KOPT-K1 (cell line): ENCODE results near the gene ZNF804A.

Source experiments
- H3K27ac ChIP-seq: fragments of 200-600 bp; sonication (generic); 2 replicates; pipeline ENCODE4 v1.5.1; 2016; ENCODE audit warnings: antibody characterized with exemption, mild to moderate bottlenecking, low read depth, low read length; ENCODE audit not compliant: poor library complexity, severe bottlenecking
- H3K36me3 ChIP-seq: fragments of 200-600 bp; sonication (generic); 2 replicates; pipeline ENCODE4 v1.5.1; 2017; ENCODE audit warnings: antibody characterized with exemption, mild to moderate bottlenecking, low read length, moderate library complexity; ENCODE audit not compliant: insufficient read depth
- H3K9me3 ChIP-seq: fragments of 200-600 bp; sonication (generic); 2 replicates; pipeline ENCODE4 v1.5.1; 2017; ENCODE audit warnings: antibody characterized with exemption, low read length, mild to moderate bottlenecking; ENCODE audit not compliant: insufficient read depth, poor library complexity, severe bottlenecking

ZNF804A gene

GRCh38 chr2:184596819-184597411, 1.4 kb upstream of the ZNF804A start:
- Histone ChIP-seq H3K27ac (no peak overlapping the region), H3K36me3 (no peaks in the 10 kb centered on the region), H3K9me3 (no peaks in the 10 kb centered on the region)

GRCh38 chr2:184597571-184597991, 748 bp upstream of the ZNF804A start:
- Histone ChIP-seq H3K27ac (no peak overlapping the region), H3K36me3 (no peaks in the 10 kb centered on the region), H3K9me3 (no peaks in the 10 kb centered on the region)

- H3K27ac ChIP-seq = no peak overlapping the region
- H3K36me3 ChIP-seq = no peaks in the 10 kb centered on the region
These were observed 370 bp upstream of the ZNF804A start for GRCh38 chr2:184598002-184598315.

GRCh38 chr2:184599054-184599871, 934 bp downstream of the ZNF804A start:
- Histone ChIP-seq H3K36me3 (no peaks in the 10 kb centered on the region), H3K9me3 (no peaks in the 10 kb centered on the region), H3K27ac (no peak overlapping the region)

More at GRCh38 chr2:184598002-184598315, 370 bp upstream of the ZNF804A start:
- H3K9me3 ChIP-seq = no peaks in the 10 kb centered on the region

DNA sequence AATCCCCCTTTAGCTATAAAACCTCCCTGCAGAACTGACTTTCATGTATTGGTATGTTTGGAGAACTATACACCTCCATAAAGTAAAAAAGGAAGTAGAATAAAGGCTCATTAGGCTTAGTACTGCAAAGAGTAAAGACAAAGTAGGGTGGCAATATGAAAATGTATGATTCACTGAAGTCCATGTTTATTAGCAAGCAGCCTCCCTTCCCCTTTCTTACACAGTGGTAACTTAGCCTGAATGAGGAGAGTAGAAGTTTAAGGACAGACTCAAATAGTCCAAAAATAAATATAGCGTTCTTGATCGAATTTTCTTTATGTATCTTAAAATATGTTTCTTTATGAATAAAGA, 1.5 kb downstream of the ZNF804A start:
- Histone ChIP-seq H3K36me3 (no peaks in the 10 kb centered on the region), H3K9me3 (no peaks in the 10 kb centered on the region), H3K27ac (no peak overlapping the region)

- H3K36me3 ChIP-seq = no peaks in the 10 kb centered on the region
- no peaks in the 10 kb centered on the region for H3K9me3 ChIP-seq
- H3K27ac ChIP-seq = no peak overlapping the region
These were observed 4.4 kb downstream of the ZNF804A start for GRCh38 chr2:184602734-184603133.

- Histone ChIP-seq H3K27ac (no peak overlapping the region), H3K9me3 (no peaks in the 10 kb centered on the region), H3K36me3 (no peaks in the 10 kb centered on the region)
These were observed 12.6 kb downstream of the ZNF804A start for GRCh38 chr2:184610891-184611290.

- no peak overlapping the region for H3K27ac ChIP-seq
- H3K9me3 ChIP-seq = no peaks in the 10 kb centered on the region
- H3K36me3 ChIP-seq = no peaks in the 10 kb centered on the region
These were observed 13.2 kb downstream of the ZNF804A start for GRCh38 chr2:184611361-184612085.

DNA sequence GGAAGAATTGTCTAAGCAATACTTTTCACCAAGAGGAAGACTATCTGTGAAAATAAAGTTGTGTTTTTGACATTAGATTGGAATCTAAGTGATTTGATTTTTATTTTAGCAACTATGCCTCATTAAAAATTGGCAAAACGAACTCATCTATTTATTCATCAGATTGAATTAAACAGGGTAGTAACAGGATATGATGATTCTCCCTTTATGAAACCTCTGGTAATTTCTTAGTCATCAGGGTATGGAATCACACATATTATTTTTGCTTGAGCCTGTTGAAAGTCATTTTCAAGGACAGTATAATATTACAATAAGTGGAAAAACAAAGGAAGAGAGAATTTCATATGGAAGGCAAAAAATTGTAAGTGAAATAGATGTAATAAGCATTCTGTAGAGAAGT, 22.0 kb downstream of the ZNF804A start:
- no peak overlapping the region for H3K27ac ChIP-seq
- H3K9me3 ChIP-seq = no peaks in the 10 kb centered on the region
- no peaks in the 10 kb centered on the region for H3K36me3 ChIP-seq

DNA sequence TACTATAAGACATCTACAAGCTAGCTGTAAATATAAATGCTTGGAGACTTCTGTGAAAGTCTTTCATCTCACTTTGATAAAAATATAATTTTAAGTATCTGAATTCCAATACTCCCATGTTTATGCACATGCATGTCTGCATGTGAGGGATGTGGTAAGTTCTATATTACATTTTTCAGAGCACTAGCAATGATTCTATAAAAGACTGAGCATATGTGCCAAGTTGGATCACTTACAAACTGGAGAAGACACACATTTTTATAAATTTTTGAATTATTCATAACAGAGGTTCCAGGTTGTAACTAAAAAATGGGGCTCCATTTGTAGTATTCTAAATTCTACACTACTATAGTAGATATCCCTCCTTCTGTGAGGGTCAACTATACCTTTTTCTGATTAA, 26.0 kb downstream of the ZNF804A start:
- no peaks in the 10 kb centered on the region for H3K36me3 ChIP-seq
- H3K9me3 ChIP-seq = no peaks in the 10 kb centered on the region
- no peak overlapping the region for H3K27ac ChIP-seq

DNA sequence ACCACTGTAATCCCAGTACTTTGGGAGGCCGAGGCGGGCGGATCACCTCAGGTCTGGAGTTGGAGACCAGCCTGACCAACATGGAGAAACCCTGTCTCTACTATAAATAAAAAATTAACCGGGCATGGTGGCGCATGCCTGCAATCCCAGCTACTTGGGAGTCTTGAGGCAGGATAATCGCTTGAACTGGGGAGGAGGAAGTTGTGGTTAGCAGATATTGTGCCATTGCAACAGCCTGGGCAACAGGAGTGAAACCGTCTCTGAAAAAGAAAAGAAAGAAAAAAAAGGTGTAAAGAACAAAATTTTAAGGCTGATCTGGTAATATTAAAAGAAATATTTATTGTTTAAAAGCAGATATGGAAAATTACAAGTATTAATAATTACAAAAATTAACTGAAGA, 29.7 kb downstream of the ZNF804A start:
- H3K36me3 ChIP-seq = no peaks in the 10 kb centered on the region
- no peaks in the 10 kb centered on the region for H3K9me3 ChIP-seq

GRCh38 chr2:184633726-184634125, 35.4 kb downstream of the ZNF804A start:
- no peak overlapping the region for H3K27ac ChIP-seq
- H3K36me3 ChIP-seq = no peaks in the 10 kb centered on the region

More for the DNA sequence above, 29.7 kb downstream of the ZNF804A start:
- H3K27ac ChIP-seq = no peak overlapping the region

DNA sequence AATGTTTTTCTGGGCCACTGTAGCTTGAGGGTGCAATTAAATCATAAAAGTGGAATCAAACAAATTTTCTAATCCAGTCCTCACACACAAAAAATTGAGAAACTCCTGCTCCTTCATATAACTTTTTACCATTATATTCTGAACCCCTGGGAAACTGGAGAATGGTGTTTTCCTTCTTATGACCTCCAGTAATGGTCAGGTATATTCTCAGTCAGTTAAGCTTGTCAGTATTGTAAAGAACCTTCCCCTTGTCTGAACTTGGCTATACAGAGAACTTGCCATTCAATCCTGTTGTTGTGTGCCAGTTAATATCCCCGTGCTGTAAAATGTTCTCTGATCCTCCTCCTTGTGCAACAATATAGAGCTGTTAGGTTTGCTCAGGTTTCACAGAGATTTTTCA, 39.5 kb downstream of the ZNF804A start:
- H3K36me3 ChIP-seq = no peaks in the 10 kb centered on the region
- no peak overlapping the region for H3K27ac ChIP-seq
- no peaks in the 10 kb centered on the region for H3K9me3 ChIP-seq

More at GRCh38 chr2:184633726-184634125, 35.4 kb downstream of the ZNF804A start:
- H3K9me3 ChIP-seq = no peaks in the 10 kb centered on the region

- H3K27ac ChIP-seq = no peak overlapping the region
- H3K9me3 ChIP-seq = no peaks in the 10 kb centered on the region
- no peaks in the 10 kb centered on the region for H3K36me3 ChIP-seq
These were observed 46.4 kb downstream of the ZNF804A start for GRCh38 chr2:184644685-184645084.

- no peak overlapping the region for H3K27ac ChIP-seq
- H3K9me3 ChIP-seq = no peaks in the 10 kb centered on the region
- H3K36me3 ChIP-seq = no peaks in the 10 kb centered on the region
These were observed 47.8 kb downstream of the ZNF804A start for GRCh38 chr2:184646177-184646576.
